OCI-LY7 (cell line): ENCODE results near the gene CLASP2. TPM values are rescaled to one million over a fixed set of nuclear protein-coding genes. Genes with fewer than 3 reads are reported as not detected.

Experiments used
- BruUV-seq: library from RNA; stranded (reverse); fragments of 400-500 nt; replicated peaks from 2 replicates; lab custom pipeline; 2021; lab: Mats Ljungman, UMichigan
- CTCF ChIA-PET: fragments of 300-600 bp; sonication (Branson Sonifier 250); formaldehyde crosslinking; loops from one replicate; lab custom pipeline; 2022; ENCODE audit warnings: antibody characterized with exemption; ENCODE audit not compliant: unreplicated experiment; lab: Charles Lee
- POLR2A ChIA-PET: fragments of 300-600 bp; sonication (Branson Sonifier 250); formaldehyde crosslinking; loops from one replicate; lab custom pipeline; 2022; ENCODE audit warnings: antibody characterized with exemption; lab: Charles Lee
- DNase-seq: peaks from one replicate; pipeline ENCODE4 v3.0.0-alpha.2; 2015; ENCODE audit warnings: low spot score
- H2AFZ ChIP-seq: fragments of 200-600 bp; sonication (generic), shearing (Covaris generic); 2 replicates; pipeline ENCODE4 v1.6.1; 2014; ENCODE audit warnings: mild to moderate bottlenecking, antibody characterized with exemption, low read length, moderate library complexity
- H3K27ac ChIP-seq: fragments of 200-600 bp; sonication (generic); 2 replicates; pipeline ENCODE4 v1.5.1; 2014; ENCODE audit warnings: mixed run types, low read depth, mild to moderate bottlenecking, moderate library complexity, low read length, inconsistent platforms; ENCODE audit not compliant: poor library complexity, severe bottlenecking
- H3K36me3 ChIP-seq: fragments of 200-600 bp; sonication (generic); 2 replicates; pipeline ENCODE4 v1.6.1; 2014; ENCODE audit warnings: mild to moderate bottlenecking, antibody characterized with exemption, low read length, moderate library complexity, mixed read lengths; ENCODE audit not compliant: insufficient read depth
- H3K4me1 ChIP-seq: fragments of 200-600 bp; sonication (generic); 2 replicates; pipeline ENCODE4 v1.5.1; 2014; ENCODE audit warnings: mild to moderate bottlenecking, low read length; ENCODE audit not compliant: insufficient read depth, poor library complexity, severe bottlenecking
- H3K4me2 ChIP-seq: fragments of 200-600 bp; sonication (generic); 2 replicates; pipeline ENCODE4 v1.6.1; 2014; ENCODE audit warnings: mild to moderate bottlenecking, low read length
- H3K4me3 ChIP-seq: fragments of 200-600 bp; sonication (generic); 2 replicates; pipeline ENCODE4 v1.5.1; 2014; ENCODE audit warnings: mild to moderate bottlenecking, low read depth, low read length; ENCODE audit not compliant: poor library complexity, severe bottlenecking
- H3K79me2 ChIP-seq: fragments of 200-600 bp; sonication (generic); 2 replicates; pipeline ENCODE4 v1.6.1; 2016; ENCODE audit warnings: low read depth, mild to moderate bottlenecking, low read length, moderate library complexity, mixed read lengths; ENCODE audit not compliant: insufficient read depth
- H3K9me2 ChIP-seq: fragments of 200-600 bp; sonication (generic); 2 replicates; pipeline ENCODE4 v1.6.1; 2016; ENCODE audit warnings: mild to moderate bottlenecking, low read length, mixed read lengths; ENCODE audit not compliant: insufficient read depth
- H3K9me3 ChIP-seq: fragments of 200-600 bp; sonication (generic); 2 replicates; pipeline ENCODE4 v1.6.1; 2014; ENCODE audit warnings: mild to moderate bottlenecking, mixed run types, low read length, mixed read lengths
- H4K20me1 ChIP-seq: fragments of 200-600 bp; sonication (generic); 2 replicates; pipeline ENCODE4 v1.6.1; 2014; ENCODE audit warnings: mild to moderate bottlenecking, antibody characterized with exemption, low read length, moderate library complexity, mixed read lengths; ENCODE audit not compliant: insufficient read depth
- EZH2phosphoT487 ChIP-seq: fragments of 200-600 bp; sonication (generic); IDR thresholded peaks from 2 replicates; pipeline ENCODE4 v1.6.1; 2018; ENCODE audit warnings: low read depth, borderline replicate concordance, mild to moderate bottlenecking, mixed run types, antibody characterized with exemption, low read length, moderate library complexity, mixed read lengths
- intact Hi-C: fragments of 100-400 bp; cut with micrococcal nuclease; formaldehyde crosslinking; loops from one replicate; pipeline ENCODE4 v1.10.0; 2022; ENCODE audit not compliant: unreplicated experiment
- total RNA-seq, 2 experiments: library from RNA; depleted of rRNA in 1 of 2; stranded (reverse); fragments of >200 nt in 1 of 2; shearing (Covaris generic) in 1 of 2; gene quantifications; 2 replicates each; pipeline ENCODE4 v1.2.3, GENCODE V29; 2014 to 2022
- TF ChIP-seq, protein P1 (sequence below): fragments of 200-600 bp; sonication (generic); conservative IDR thresholded peaks from 2 replicates; pipeline ENCODE4 v1.5.1; 2014; ENCODE audit warnings: mild to moderate bottlenecking, antibody characterized with exemption, low read length, moderate library complexity, mixed read lengths

CLASP2 gene
- total RNA-seq, 2 experiments from 2014 or later = 95.5 to 99.1 TPM

DNA sequence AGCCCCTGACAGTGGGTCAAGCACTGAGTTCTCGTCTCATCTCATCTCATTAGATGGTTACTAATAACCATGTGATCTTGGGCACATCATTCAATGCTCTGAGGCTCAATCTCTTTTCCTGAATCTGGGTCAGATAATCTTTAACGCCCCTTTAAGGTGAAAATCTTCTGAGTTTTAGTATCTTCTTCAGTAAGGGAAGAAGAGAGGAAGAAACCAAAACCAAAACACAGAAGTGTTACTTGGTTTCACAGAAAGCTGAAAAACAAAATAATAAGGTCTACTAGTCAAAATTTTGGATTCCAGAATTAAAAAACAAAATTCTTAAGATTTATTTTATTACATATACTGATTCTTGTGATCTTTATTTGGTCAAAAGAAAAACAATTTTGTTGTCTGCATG, 78.2 kb downstream of the CLASP2 start:
- POLR2A ChIA-PET = no interaction called here
- Histone ChIP-seq H2AFZ (no peak overlapping the region), H3K9me3 (no peaks in the 10 kb centered on the region), H3K9me2 (no peaks in the 10 kb centered on the region), H3K36me3 (peaks cover 24% of the 10 kb centered on the region; the same call in 1 of the 2 replicates), H3K4me2 (no peak overlapping the region), H3K4me3 (no peak overlapping the region), H4K20me1 (no peaks in the 10 kb centered on the region), H3K27ac (no peak overlapping the region), H3K79me2 (no peaks in the 10 kb centered on the region), H3K4me1 (no peaks in the 10 kb centered on the region)
- no peak for DNase-seq
- CTCF ChIA-PET = no interaction called here
- BruUV-seq = no TSS peak
- intact Hi-C loops = no loop called here
- TF ChIP-seq, protein P1, sequence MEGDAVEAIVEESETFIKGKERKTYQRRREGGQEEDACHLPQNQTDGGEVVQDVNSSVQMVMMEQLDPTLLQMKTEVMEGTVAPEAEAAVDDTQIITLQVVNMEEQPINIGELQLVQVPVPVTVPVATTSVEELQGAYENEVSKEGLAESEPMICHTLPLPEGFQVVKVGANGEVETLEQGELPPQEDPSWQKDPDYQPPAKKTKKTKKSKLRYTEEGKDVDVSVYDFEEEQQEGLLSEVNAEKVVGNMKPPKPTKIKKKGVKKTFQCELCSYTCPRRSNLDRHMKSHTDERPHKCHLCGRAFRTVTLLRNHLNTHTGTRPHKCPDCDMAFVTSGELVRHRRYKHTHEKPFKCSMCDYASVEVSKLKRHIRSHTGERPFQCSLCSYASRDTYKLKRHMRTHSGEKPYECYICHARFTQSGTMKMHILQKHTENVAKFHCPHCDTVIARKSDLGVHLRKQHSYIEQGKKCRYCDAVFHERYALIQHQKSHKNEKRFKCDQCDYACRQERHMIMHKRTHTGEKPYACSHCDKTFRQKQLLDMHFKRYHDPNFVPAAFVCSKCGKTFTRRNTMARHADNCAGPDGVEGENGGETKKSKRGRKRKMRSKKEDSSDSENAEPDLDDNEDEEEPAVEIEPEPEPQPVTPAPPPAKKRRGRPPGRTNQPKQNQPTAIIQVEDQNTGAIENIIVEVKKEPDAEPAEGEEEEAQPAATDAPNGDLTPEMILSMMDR = no peak
- TF ChIP-seq EZH2phosphoT487 = no peak

DNA sequence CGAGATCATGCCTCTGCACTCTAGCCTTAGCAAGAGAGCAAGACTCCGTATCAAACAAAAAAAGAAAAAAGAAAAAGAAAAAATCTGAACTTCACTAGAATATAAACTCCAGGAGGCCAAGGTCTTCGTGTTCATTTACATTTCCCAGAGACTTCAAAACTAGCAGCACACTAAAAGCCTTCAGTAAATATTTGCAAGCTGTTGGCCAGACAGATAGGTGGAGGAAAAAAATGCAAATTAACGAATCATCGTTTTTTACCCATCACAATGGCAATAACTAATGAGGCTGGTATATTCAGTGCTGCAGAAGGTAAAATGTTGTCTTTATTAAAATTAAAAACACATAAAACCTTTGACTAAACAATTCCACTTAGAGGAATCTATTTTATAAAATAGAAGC, 80.6 kb downstream of the CLASP2 start:
- intact Hi-C loops = no loop called here
- H3K4me1 ChIP-seq = no peaks in the 10 kb centered on the region
- no peaks in the 10 kb centered on the region for H3K79me2 ChIP-seq
- POLR2A ChIA-PET = interaction anchor here (0.7 to 2.1 kb wide), 3 partner anchors 16 to 141 kb away, joined by 3 to 8 read pairs (median 3); no protein-coding TSS in a partner anchor
- H3K36me3 ChIP-seq = peaks cover 12% of the 10 kb centered on the region; the same call in 1 of the 2 replicates
- no peak overlapping the region for H3K4me2 ChIP-seq
- no TSS peak for BruUV-seq
- no peak overlapping the region for H3K27ac ChIP-seq
- no peaks in the 10 kb centered on the region for H3K9me2 ChIP-seq
- no peak overlapping the region for H2AFZ ChIP-seq
- no peak overlapping the region for H3K4me3 ChIP-seq
- DNase-seq = no peak
- TF ChIP-seq EZH2phosphoT487 = no peak
- TF ChIP-seq, protein P1 = no peak
- CTCF ChIA-PET = interaction anchor here (1.0 to 1.1 kb wide), 2 partner anchors 150 to 151 kb away, joined by 4 read pairs; no protein-coding TSS in a partner anchor
- H4K20me1 ChIP-seq = no peaks in the 10 kb centered on the region
- H3K9me3 ChIP-seq = no peaks in the 10 kb centered on the region

- no TSS peak for BruUV-seq
Observed at GRCh38 chr3:33636125-33636850, 81.8 kb downstream of the CLASP2 start.

More at GRCh38 chr3:33636125-33636850, 81.8 kb downstream of the CLASP2 start:
- Histone ChIP-seq H3K79me2 (no peaks in the 10 kb centered on the region), H3K36me3 (peaks cover 19% of the 10 kb centered on the region), H3K4me1 (no peaks in the 10 kb centered on the region), H3K9me2 (no peaks in the 10 kb centered on the region), H3K27ac (no peak overlapping the region), H3K4me2 (no peak overlapping the region), H3K4me3 (no peak overlapping the region), H3K9me3 (no peaks in the 10 kb centered on the region), H2AFZ (no peak overlapping the region), H4K20me1 (no peaks in the 10 kb centered on the region)
- POLR2A ChIA-PET = interaction anchor here (2.1 kb wide), 1 partner anchor 142 kb away, joined by 8 read pairs; no protein-coding TSS in a partner anchor
- intact Hi-C loops = loop anchor here (1.0 kb wide), 2 partner anchors 80 to 140 kb away; no protein-coding TSS in a partner anchor
- DNase-seq = peak; percentile 72
- TF ChIP-seq EZH2phosphoT487 = no peak
- TF ChIP-seq, protein P1 = peak; percentile 90
- CTCF ChIA-PET = interaction anchor here (0.6 to 1.1 kb wide), 3 partner anchors 12 to 153 kb away, joined by 3 to 4 read pairs (median 4); no protein-coding TSS in a partner anchor
